Smooth muscle cell (in vitro differentiated cells): Measurements from ENCODE around the gene TCF3. TPM values are rescaled to one million over a fixed set of nuclear protein-coding genes. Genes with fewer than 3 reads are reported as not detected.
A peak's percentile ranks its signal among the peaks of the same experiment; 100 is the strongest.

ENCODE experiments used
- DNase-seq: peaks from one replicate; lab custom pipeline; 2025; ENCODE audit not compliant: unreplicated experiment; lab: John Stamatoyannopoulos, UW
- H2AFZ ChIP-seq: fragments of 200-600 bp; sonication (generic); 2 replicates; pipeline ENCODE4 v1.6.0; 2016; ENCODE audit warnings: antibody characterized with exemption, low read depth, mild to moderate bottlenecking
- H3F3A ChIP-seq: fragments of 200-600 bp; sonication (generic); 2 replicates; pipeline ENCODE4 v1.6.0; 2017; ENCODE audit warnings: antibody characterized with exemption, low read depth
- H3K27ac ChIP-seq: fragments of 200-600 bp; sonication (generic); 2 replicates; pipeline ENCODE4 v1.5.1; 2016; ENCODE audit warnings: low read depth, mild to moderate bottlenecking
- H3K27me3 ChIP-seq: fragments of 200-600 bp; sonication (generic); 2 replicates; pipeline ENCODE4 v1.6.1; 2016; ENCODE audit warnings: low read depth, mild to moderate bottlenecking
- H3K36me3 ChIP-seq: fragments of 200-600 bp; sonication (generic); 2 replicates; pipeline ENCODE4 v1.5.1; 2016; ENCODE audit warnings: low read depth
- H3K4me1 ChIP-seq: fragments of 200-600 bp; sonication (generic); 2 replicates; pipeline ENCODE4 v1.5.1; 2016; ENCODE audit warnings: low read depth
- H3K4me2 ChIP-seq: fragments of 200-600 bp; sonication (generic); 2 replicates; pipeline ENCODE4 v1.6.0; 2016; ENCODE audit warnings: mild to moderate bottlenecking
- H3K4me3 ChIP-seq: fragments of 200-600 bp; sonication (generic); 2 replicates; pipeline ENCODE4 v1.5.1; 2016; ENCODE audit warnings: mild to moderate bottlenecking
- H3K79me2 ChIP-seq: fragments of 200-600 bp; sonication (generic); 2 replicates; pipeline ENCODE4 v1.6.0; 2016; ENCODE audit warnings: low read depth, mild to moderate bottlenecking
- H3K9ac ChIP-seq: fragments of 200-600 bp; sonication (generic); 2 replicates; pipeline ENCODE4 v1.6.0; 2016; ENCODE audit warnings: low read depth
- H3K9me3 ChIP-seq: fragments of 200-600 bp; sonication (generic); replicated peaks from 2 replicates; pipeline ENCODE4 v1.5.1; 2016; ENCODE audit warnings: low read depth
- H4K20me1 ChIP-seq: fragments of 200-600 bp; sonication (generic); 2 replicates; pipeline ENCODE4 v1.6.0; 2016; ENCODE audit warnings: low read depth
- WGBS: methylation state at CpG from one replicate; pipeline ENCODE4 v1.1.7; 2016; ENCODE audit warnings: low lambda C conversion rate; 5-methylcytosine and 5-hydroxymethylcytosine counted together
- polyA plus RNA-seq: library from polyadenylated mRNA; unstranded; fragments of >200 nt; fragmentation: Nextera tagmentation; extraction: Ambion mirVana; gene quantifications from 2 replicates; pipeline ENCODE4 v1.2.1, GENCODE V29; 2016
- total RNA-seq: library from RNA; depleted of rRNA; stranded (reverse); fragments of >200 nt; gene quantifications from 2 replicates; pipeline ENCODE4 v1.2.3, GENCODE V29; 2014
- TF ChIP-seq, protein P1 (sequence below): fragments of 200-600 bp; sonication (generic); IDR thresholded peaks from 2 replicates; pipeline ENCODE4 v1.5.1; 2017; ENCODE audit warnings: borderline replicate concordance, mild to moderate bottlenecking, antibody characterized with exemption; ENCODE audit not compliant: insufficient read depth, poor library complexity, severe bottlenecking

TCF3 gene
- total and polyA plus RNA-seq, 2 experiments from 2014 or later, result 89.0 to 150 TPM

DNA sequence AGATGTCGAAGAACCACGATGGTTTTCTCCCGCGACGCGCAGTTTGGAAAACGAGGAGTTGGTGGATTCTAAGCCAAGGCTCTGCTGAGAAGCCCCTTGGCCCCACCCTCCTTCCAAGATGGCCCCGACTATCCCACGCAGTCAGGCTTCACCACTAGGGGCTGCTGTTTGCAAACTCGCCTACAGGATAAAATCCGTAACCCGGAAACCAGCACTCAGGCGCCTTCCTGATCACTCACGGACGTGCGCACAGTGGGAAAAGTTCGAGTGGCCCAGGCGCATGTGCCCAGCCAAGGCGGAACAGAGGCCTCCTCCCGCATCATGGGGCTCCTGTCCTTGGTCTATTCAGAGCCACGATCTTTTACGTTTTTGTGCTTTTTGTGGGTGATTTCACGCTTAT, 28.0 kb downstream of the TCF3 start:
- DNase-seq, result peak; percentile 1
- no peaks in the 10 kb centered on the region for H3K27me3 ChIP-seq
- TF ChIP-seq, protein P1, sequence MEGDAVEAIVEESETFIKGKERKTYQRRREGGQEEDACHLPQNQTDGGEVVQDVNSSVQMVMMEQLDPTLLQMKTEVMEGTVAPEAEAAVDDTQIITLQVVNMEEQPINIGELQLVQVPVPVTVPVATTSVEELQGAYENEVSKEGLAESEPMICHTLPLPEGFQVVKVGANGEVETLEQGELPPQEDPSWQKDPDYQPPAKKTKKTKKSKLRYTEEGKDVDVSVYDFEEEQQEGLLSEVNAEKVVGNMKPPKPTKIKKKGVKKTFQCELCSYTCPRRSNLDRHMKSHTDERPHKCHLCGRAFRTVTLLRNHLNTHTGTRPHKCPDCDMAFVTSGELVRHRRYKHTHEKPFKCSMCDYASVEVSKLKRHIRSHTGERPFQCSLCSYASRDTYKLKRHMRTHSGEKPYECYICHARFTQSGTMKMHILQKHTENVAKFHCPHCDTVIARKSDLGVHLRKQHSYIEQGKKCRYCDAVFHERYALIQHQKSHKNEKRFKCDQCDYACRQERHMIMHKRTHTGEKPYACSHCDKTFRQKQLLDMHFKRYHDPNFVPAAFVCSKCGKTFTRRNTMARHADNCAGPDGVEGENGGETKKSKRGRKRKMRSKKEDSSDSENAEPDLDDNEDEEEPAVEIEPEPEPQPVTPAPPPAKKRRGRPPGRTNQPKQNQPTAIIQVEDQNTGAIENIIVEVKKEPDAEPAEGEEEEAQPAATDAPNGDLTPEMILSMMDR, result peak; percentile 51

DNA sequence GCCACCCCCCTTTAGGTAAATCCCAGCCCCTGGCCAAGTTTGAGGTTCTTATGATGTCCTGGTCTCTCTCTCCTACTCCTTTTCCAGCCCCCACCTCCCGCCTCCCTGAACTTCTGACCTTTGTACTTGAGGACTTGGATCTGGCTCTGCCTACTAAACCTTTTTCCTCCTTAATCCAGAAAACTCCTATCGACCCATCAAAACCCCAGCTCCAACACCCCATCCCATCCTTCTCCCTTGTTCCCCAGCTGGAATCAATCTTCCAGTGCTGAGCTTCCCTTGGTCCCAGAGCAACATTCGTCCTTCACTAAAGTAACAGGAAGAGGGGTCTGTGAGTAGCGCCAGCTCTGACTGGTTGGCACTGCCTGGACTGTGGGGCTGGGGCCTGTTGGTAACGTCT, 29.9 kb downstream of the TCF3 start:
- H3F3A ChIP-seq, result no peaks in the 10 kb centered on the region
- no peak overlapping the region for H2AFZ ChIP-seq
- H3K9ac ChIP-seq, result no peak overlapping the region
- DNase-seq, result no peak
- TF ChIP-seq, protein P1, result no peak
- no peaks in the 10 kb centered on the region for H3K9me3 ChIP-seq
- no peak overlapping the region for H3K4me2 ChIP-seq
- no peak overlapping the region for H3K27ac ChIP-seq
- no peaks in the 10 kb centered on the region for H3K79me2 ChIP-seq
- peaks cover 32% of the 10 kb centered on the region for H4K20me1 ChIP-seq
- 93% methylated on average over 5 of the region's 5 CpGs for WGBS
- no peaks in the 10 kb centered on the region for H3K27me3 ChIP-seq
- H3K4me1 ChIP-seq, result no peaks in the 10 kb centered on the region
- H3K36me3 ChIP-seq, result no peaks in the 10 kb centered on the region
- no peak overlapping the region for H3K4me3 ChIP-seq

More for the DNA sequence above, 28.0 kb downstream of the TCF3 start:
- no peaks in the 10 kb centered on the region for H3K36me3 ChIP-seq
- no peak overlapping the region for H3K4me3 ChIP-seq
- no peak overlapping the region for H3K4me2 ChIP-seq
- no peaks in the 10 kb centered on the region for H3K79me2 ChIP-seq
- H3K27ac ChIP-seq, result no peak overlapping the region
- no peak overlapping the region for H3K9ac ChIP-seq
- H3K4me1 ChIP-seq, result no peaks in the 10 kb centered on the region
- peaks cover 19% of the 10 kb centered on the region for H4K20me1 ChIP-seq
- H3K9me3 ChIP-seq, result no peaks in the 10 kb centered on the region
- 85% methylated on average over 23 of the region's 23 CpGs for WGBS
- H2AFZ ChIP-seq, result no peak overlapping the region
- no peaks in the 10 kb centered on the region for H3F3A ChIP-seq

- no peak overlapping the region for H3K4me3 ChIP-seq
- no peaks in the 10 kb centered on the region for H3K9me3 ChIP-seq
- H3K4me1 ChIP-seq, result no peaks in the 10 kb centered on the region
- no peaks in the 10 kb centered on the region for H3K79me2 ChIP-seq
- H3K4me2 ChIP-seq, result no peak overlapping the region
- WGBS, result no CpG with 5 or more reads among the region's 23 CpGs
- no peaks in the 10 kb centered on the region for H3F3A ChIP-seq
- TF ChIP-seq, protein P1, result no peak
- H4K20me1 ChIP-seq, result peaks cover 33% of the 10 kb centered on the region
- DNase-seq, result no peak
- no peak overlapping the region for H3K9ac ChIP-seq
- H3K27me3 ChIP-seq, result no peaks in the 10 kb centered on the region
- H2AFZ ChIP-seq, result no peak overlapping the region
- H3K36me3 ChIP-seq, result no peaks in the 10 kb centered on the region
- H3K27ac ChIP-seq, result no peak overlapping the region
Measured at GRCh38 chr19:1622007-1622406, 30.4 kb downstream of the TCF3 start.

- Histone ChIP-seq H3K79me2 (no peaks in the 10 kb centered on the region), H3K9ac (no peak overlapping the region), H2AFZ (no peak overlapping the region), H4K20me1 (peaks cover 37% of the 10 kb centered on the region), H3K27ac (no peak overlapping the region), H3K36me3 (no peaks in the 10 kb centered on the region), H3K27me3 (no peaks in the 10 kb centered on the region), H3K4me1 (no peaks in the 10 kb centered on the region), H3K9me3 (no peaks in the 10 kb centered on the region), H3K4me2 (no peak overlapping the region), H3F3A (no peaks in the 10 kb centered on the region), H3K4me3 (no peak overlapping the region)
- no peak for DNase-seq
- 96% methylated on average over 22 of the region's 23 CpGs for WGBS
- TF ChIP-seq, protein P1, result no peak
Measured at GRCh38 chr19:1621574-1621973, 30.8 kb downstream of the TCF3 start.
